Measurements from ENCODE around the gene ANKRD10.
"Not testable (repeated sequence)": the region's sequence is repeated elsewhere in the genome, so short reads cannot be mapped to it uniquely, and the experiment has no call there.

The ANKRD10 gene

GRCh38 chr13:110860983-110861382 is 53.9 kb downstream of the ANKRD10 start:
- DNase-seq: no peak

- DNase-seq: no peak
These were observed 57.7 kb downstream of the ANKRD10 start for GRCh38 chr13:110856942-110857835.

DNA sequence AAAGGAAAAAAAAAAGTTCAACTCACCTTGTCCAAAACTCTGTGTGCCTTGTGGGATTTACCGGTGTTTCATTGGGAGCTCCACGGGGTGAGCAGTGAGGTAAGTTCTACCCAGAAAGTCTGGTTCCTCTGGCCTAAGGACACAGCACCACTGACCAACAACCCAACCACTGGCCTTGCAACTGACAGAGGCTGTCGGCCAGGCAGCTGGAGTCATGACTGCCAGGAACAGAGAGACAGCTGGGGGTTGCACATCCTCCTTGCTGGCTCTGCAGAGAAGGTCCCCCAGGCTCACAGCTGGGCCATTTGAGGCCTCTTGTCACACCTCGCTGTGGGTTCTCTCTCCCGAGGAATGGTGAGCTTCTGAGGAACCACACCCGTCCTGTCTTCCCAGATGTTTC is 59.5 kb downstream of the ANKRD10 start:
- no peak for DNase-seq

- DNase-seq: no peak
These were observed 60.0 kb downstream of the ANKRD10 start for GRCh38 chr13:110854866-110855265.

GRCh38 chr13:110853235-110853721 is 61.6 kb downstream of the ANKRD10 start:
- no peak for DNase-seq

- DNase-seq: no peak
These were observed 64.0 kb downstream of the ANKRD10 start for GRCh38 chr13:110850840-110851239.

- DNase-seq: no peak
These were observed 64.9 kb downstream of the ANKRD10 start for GRCh38 chr13:110850006-110850405.

DNA sequence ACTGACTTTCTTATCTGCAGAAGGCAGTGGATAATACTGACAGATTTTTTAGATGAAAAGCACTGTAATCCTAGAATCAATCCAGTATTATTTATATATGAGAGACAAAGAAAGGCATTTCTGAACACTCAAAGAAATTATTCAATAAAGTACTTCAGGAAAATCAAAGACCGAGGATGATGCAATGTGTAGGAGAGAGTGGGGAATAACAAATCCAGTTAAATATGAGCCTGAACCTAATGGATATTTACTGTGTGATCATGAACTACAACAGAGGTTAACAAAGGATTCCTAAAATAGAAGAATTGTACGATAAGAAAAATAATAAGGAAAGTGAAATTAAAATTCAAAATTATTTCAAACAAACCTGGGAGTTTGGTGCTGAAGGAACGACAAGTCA is 69.3 kb downstream of the ANKRD10 start:
- DNase-seq: no peak

DNA sequence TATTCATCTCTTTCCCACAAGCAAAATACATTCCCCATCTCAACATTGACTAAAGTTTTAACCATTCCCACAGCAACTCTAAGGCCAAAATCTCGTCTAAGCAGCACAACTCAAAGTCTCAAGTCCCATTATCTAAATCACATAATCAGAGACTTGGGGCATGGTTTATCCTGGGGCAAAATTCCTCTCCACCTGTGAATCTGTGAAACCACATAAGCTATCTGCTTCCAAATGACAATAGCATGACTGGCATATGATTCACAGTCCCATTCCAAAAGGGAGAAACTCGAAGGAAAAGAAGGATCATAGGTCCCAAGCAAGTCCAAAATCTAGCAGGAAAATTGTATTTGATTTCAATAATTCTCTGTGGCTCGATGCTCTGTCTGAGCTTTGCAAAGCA is 73.0 kb downstream of the ANKRD10 start:
- no peak for DNase-seq

DNA sequence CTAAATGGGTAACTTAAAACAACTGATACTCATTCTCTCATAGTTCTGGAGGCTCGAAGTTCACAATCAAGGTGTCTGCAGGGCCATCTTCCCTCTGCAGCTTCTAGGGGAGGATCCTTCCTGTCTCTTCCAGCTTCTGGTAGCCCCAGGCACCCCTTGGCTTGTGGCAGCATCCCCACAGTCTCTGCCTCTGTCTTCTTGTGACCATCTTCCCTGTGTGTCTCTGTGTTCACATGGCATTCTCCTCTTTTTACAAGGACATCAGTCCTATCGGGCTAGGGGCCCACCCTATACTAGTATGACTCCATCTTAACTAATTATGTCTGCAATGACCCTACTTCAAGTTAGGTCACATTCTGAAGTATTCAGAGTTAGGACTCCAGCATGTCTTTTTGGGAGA is 73.5 kb downstream of the ANKRD10 start:
- no peak for DNase-seq

- no peak for DNase-seq
These were observed 75.9 kb downstream of the ANKRD10 start for GRCh38 chr13:110838867-110839538.

- no peak for DNase-seq
These were observed 76.8 kb downstream of the ANKRD10 start for GRCh38 chr13:110838116-110838515.

DNA sequence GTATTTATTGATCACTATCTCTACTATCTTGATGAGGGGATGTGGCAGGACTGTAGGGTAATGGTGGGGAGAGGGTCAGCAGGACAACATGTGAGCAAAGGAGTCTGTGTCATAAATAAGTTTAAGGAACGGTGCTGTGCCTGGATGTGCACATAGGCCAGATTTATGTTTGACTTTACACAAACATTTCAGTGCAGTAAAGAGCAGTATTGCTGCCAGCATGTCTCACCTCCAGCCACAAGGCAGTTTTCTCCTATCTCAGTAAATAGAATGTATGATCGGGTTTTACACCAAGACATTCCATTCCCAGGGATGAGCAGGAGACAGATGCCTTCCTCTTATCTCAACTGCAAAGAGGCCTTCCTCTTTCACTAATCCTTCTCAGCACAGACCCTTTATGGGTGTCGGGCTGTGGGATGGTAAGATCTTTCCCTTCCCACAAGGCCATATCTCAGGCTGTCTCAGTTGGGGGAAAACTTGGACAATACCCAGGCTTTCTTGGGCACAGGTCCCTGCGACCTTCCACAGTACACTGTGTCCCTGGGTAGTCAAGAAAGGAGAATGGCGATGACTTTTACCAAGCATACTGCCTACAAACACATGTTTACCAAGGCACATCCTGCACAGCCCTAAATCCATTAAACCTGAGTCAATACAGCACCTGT is 77.3 kb downstream of the ANKRD10 start:
- not testable (repeated sequence) for DNase-seq

- DNase-seq: no peak
These were observed 78.3 kb downstream of the ANKRD10 start for GRCh38 chr13:110836605-110836903.

- DNase-seq: no peak
These were observed 78.9 kb downstream of the ANKRD10 start for GRCh38 chr13:110835721-110836604.

DNA sequence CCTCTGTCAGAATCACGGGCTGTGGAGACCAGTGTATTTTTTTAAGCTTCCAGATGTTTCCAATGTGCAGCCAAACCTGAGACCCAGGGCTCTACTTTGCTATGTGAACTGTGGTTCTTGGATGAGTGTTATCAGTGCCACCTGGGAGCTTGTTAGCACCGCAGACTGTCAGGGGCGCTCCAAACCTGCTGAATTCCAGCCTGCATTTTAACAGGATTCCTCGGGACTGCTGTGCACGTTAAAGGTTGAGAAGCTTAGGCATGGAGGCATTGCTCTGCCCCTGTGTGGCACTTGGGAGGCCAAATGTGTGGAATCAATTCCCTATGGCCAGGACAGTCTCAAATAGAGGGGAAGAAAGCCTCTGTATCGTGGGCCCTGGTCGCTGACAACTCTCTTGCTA is 80.3 kb downstream of the ANKRD10 start:
- no peak for DNase-seq

DNA sequence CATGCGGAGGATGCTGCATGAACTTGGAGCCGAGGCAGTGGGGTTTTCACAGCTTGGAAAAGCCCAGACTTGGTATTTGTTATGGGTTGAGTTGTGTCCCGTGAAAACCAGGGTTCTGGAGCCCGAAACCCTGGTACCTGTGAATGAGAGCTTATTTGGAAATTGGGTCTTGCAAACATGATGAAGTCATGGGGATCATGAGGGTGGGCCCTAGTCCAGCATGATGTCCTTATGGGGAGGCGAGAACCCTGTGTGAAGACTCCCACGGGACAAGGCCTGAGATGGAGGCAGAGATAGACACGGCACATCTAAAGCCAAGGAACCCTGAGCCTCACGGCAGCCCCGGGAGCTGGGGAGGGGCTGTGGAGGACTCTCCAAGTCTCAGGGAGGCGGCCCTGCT is 82.3 kb downstream of the ANKRD10 start:
- no peak for DNase-seq

- DNase-seq: no peak
These were observed 82.7 kb downstream of the ANKRD10 start for GRCh38 chr13:110832205-110832479.

DNA sequence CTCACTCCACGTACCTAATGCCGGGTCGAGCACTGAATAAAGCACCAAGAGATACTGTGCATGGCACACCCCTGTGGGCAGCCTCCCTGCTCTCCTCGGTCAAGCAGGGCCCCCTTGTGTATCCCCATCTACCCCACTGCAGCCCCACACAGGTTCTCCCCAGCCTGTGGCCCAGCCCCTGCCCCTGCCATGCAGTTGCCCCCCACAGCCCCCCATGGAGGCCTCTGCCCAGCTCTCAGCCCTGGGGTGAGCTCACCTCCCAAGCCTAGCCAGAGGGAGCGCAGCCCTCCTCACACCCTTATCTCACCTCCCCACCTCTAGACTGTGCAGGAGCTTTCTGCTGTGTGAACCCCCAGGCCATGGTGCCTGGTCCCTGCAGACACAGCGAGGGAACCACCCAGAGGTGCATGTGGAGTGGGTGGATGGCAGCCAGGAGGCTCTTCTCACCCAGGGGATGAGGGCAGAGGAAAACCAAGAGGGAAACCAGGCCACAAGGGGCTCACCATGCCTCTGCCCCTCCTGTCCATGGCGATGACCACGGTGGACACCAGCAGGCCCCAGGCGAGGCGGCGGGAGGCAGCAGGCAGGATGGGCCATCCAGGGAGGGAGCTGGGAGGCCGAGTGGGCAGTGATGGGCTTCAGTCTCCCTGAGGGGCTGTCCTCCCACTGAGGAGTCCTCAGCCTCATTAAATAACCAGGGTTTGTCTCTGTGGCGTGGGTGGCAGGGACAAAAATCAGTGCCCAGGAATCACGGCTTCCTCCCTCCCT is 83.2 kb downstream of the ANKRD10 start:
- no peak for DNase-seq

GRCh38 chr13:110830800-110831371 is 84.0 kb downstream of the ANKRD10 start:
- no peak for DNase-seq

DNA sequence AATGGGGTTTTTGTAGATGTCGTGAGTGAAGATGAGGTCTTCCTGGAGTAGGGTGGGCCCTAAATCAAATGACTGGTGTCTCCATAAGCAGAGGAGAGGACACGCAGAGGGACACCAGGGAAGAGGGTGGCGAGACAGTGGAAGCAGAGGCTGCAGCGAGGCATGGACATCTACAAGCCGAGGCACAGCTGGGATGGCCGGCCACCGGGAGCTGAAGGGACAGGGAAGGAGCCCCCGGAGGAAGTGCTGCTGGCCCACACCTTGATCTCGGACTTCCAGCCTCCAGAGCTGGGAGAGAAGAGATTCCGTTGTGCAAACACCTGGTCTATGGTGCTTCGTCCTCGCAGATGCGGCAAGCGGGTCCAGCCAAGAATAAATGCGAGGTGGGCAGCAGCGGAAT is 84.5 kb downstream of the ANKRD10 start:
- DNase-seq: no peak

GRCh38 chr13:110829486-110829885 is 85.4 kb downstream of the ANKRD10 start:
- DNase-seq: no peak
